ENCODE results near the gene ARFGEF2. TPM values are rescaled to one million over a fixed set of nuclear protein-coding genes. Genes with fewer than 3 reads are reported as not detected.

ARFGEF2 gene
- total and polyA plus RNA-seq, 8 donors, result 6.5 to 127 (median 33.6) TPM

GRCh38 chr20:48920527-48921167, 864 bp upstream of the ARFGEF2 start:
- Histone ChIP-seq H3K4me1 (peaks cover 31 to 50% (median 43%) of the 10 kb centered on the region in 4 donors), H3K27me3 (no peaks in the 10 kb centered on the region), H3K9me3 (no peaks in the 10 kb centered on the region), H3K27ac (peak overlapping the region; percentile 93 to 99 (median 98)), H3K4me3 (peak overlapping the region; percentile 79 to 96 (median 91)), H3K36me3 (no peaks in the 10 kb centered on the region)
- intact Hi-C loops (cut with DNase I; ENCODE audit: low total_unique reads), result no loop called here
- 19 to 30% (median 27%) methylated on average over 10 of the region's 10 CpGs for WGBS, 5 donors
- DNase-seq, result no peak
- no peak for TF ChIP-seq POLR2AphosphoS5 (IDR thresholded peaks at IDR 0.05)
- no peak for TF ChIP-seq CTCF (IDR thresholded peaks at IDR 0.05)

DNA sequence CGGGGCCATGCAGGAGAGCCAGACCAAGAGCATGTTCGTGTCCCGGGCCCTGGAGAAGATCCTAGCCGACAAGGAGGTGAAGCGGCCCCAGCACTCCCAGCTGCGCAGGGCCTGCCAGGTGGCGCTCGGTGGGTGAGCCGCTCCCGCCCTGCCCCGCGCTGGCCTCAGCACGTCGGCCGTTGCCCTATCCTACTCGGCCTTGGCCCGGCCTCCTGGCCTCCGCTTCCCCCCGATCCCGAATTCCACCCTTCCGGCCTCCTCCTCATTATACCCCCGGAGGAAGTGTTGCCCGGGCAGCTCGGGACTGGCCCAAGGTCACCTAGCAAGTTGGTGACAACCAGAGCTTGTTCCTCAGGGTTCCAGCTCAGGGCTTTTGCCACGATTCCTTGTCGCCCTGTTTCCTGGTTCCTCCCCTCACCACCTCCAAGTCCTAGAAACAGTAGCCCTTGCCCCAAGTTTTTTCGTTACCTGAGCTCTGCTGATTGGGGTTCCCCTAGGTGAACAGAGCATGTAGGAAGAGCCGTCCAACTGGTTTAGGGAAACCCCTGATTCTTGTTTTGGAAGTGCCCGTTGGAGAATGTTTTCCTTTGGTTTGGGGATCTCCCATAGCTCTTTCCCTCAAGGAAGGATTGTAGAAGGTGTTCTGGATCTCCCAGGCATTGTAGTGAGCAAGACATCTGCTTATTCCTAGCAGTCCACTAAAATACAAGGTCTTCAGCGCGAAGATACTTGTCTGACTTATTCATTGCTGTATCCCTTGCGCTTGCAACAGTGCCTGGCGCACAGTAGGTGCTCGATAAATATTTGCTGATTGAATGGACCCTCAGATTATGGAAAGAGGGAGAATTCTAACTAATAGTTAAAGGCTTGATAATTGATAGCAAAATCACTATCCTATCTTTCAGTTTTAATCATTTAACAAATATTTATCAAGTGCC, 641 bp downstream of the ARFGEF2 start:
- H3K4me3 ChIP-seq, result peak overlapping the region; percentile 79 to 96 (median 91)
- DNase-seq, result peak; percentile 64 to 75
- no peaks in the 10 kb centered on the region for H3K27me3 ChIP-seq
- H3K27ac ChIP-seq, result peak overlapping the region; percentile 93 to 99 (median 98)
- intact Hi-C loops (cut with DNase I; ENCODE audit: low total_unique reads), result no loop called here
- WGBS, 5 donors, result 4 to 8% (median 7%) methylated on average over 28 to 34 of the region's 34 CpGs
- no peaks in the 10 kb centered on the region for H3K9me3 ChIP-seq
- peaks cover 31 to 65% (median 56%) of the 10 kb centered on the region in 4 donors for H3K4me1 ChIP-seq
- TF ChIP-seq POLR2AphosphoS5 (IDR thresholded peaks at IDR 0.05) (no peak), CTCF (IDR thresholded peaks at IDR 0.05) (no peak), POLR2A (IDR thresholded peaks at IDR 0.05) (no peak), EP300 (IDR thresholded peaks at IDR 0.05) (no peak)
- no peaks in the 10 kb centered on the region for H3K36me3 ChIP-seq

DNA sequence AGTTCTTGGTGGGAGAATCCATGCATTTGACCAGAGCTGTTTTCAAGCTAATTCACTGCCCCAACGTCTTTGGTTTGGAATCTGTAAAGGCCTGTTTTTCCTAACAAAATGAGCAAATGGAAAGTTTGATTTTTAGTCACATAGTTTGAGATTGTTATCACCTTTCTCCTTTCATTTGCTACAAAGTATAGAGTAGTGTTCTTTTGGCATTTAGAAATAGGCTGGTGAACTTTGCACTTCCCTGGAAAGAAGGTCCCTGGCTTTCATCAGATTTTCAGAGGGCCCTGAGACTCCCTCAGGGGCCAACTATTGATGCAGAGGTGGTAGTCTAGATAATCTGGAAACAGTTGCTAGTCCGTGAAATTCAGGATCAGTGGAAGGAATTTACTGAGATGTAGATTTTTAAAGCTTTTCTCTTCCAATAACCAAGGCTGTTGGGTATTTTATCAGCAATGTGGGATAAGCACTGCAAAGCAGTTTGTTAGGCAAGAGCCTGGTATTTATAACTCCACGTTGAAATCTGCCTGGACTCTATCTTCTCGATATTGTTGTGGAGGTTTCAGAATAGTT, 1.7 kb downstream of the ARFGEF2 start:
- TF ChIP-seq POLR2A (IDR thresholded peaks at IDR 0.05) (no peak), EP300 (IDR thresholded peaks at IDR 0.05) (no peak), POLR2AphosphoS5 (IDR thresholded peaks at IDR 0.05) (no peak), CTCF (IDR thresholded peaks at IDR 0.05) (no peak)
- peak overlapping the region; percentile 9 to 93 (median 84) for H3K4me3 ChIP-seq
- H3K9me3 ChIP-seq, result no peaks in the 10 kb centered on the region
- no peak for DNase-seq
- H3K27ac ChIP-seq, result peak overlapping the region; percentile 72 to 99 (median 98)
- no peaks in the 10 kb centered on the region for H3K36me3 ChIP-seq
- no peaks in the 10 kb centered on the region for H3K27me3 ChIP-seq
- intact Hi-C loops (cut with DNase I; ENCODE audit: low total_unique reads), result no loop called here
- WGBS, 5 donors, result 16 to 34% (median 21%) methylated on average over 4 of the region's 4 CpGs
- peaks cover 31 to 75% (median 60%) of the 10 kb centered on the region in 4 donors for H3K4me1 ChIP-seq

DNA sequence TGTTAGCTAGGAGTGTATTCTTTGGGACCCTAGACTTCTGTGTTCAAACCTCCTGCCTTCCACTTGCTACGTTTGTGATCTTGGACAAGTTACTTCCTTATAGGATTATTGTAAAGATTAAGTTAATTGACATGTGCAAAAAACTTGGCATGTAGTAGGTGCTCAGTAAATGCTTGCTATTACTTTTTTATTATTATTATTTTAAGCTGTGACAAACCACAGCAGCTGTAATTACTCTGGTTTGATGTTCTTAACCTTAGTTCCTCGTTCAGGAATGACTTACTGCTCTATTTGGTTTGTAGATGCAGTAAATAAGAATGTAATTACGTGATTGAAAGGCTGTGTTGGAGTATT, 3.2 kb downstream of the ARFGEF2 start:
- Histone ChIP-seq H3K9me3 (no peaks in the 10 kb centered on the region), H3K4me1 (peaks cover 42 to 89% (median 70%) of the 10 kb centered on the region in 4 donors), H3K27ac (peak overlapping the region; percentile 59 to 99 (median 98)), H3K36me3 (no peaks in the 10 kb centered on the region), H3K27me3 (no peaks in the 10 kb centered on the region), H3K4me3 (peak overlapping the region in 1 of 4 donors; percentile 93)
- intact Hi-C loops (cut with DNase I; ENCODE audit: low total_unique reads), result no loop called here
- no peak for TF ChIP-seq POLR2A (IDR thresholded peaks at IDR 0.05)
- TF ChIP-seq CTCF (IDR thresholded peaks at IDR 0.05), result no peak
- no peak for TF ChIP-seq EP300 (IDR thresholded peaks at IDR 0.05)
- TF ChIP-seq POLR2AphosphoS5 (IDR thresholded peaks at IDR 0.05), result no peak
- 28 to 46% (median 38%) methylated on average over 3 of the region's 3 CpGs for whole genome bisulfite sequencing, 5 donors
- no peak for DNase-seq

Measured in stomach (tissue), 9 donors.